GM18870 (cell line): ENCODE data around the gene TET1.
"Not testable (repeated sequence)": the region's sequence is repeated elsewhere in the genome, so short reads cannot be mapped to it uniquely, and the experiment has no call there.

Experiments used
- ATAC-seq: cut with Tn5 transposase; IDR thresholded peaks from one replicate; pipeline ENCODE4 v1.9.1; 2021; ENCODE audit warnings: moderate library complexity; ENCODE audit not compliant: unreplicated experiment

TET1 gene

GRCh38 chr10:68560186-68560942 lies at the start of gene TET1:
Gene TET1, plus strand, starts transcription at chr10:68560337. Its CDS starts 12,002 bp downstream, at chr10:68572339.
- ATAC-seq: no peak

- ATAC-seq: not testable (repeated sequence)
These were observed 43.9 kb upstream of the TET1 start for GRCh38 chr10:68516216-68516615.

GRCh38 chr10:68516766-68517165 lies 43.4 kb upstream of the TET1 start:
- ATAC-seq: no peak

GRCh38 chr10:68517188-68517587 lies 42.9 kb upstream of the TET1 start:
- ATAC-seq: no peak

- not testable (repeated sequence) for ATAC-seq
These were observed 41.5 kb upstream of the TET1 start for GRCh38 chr10:68518609-68519008.

GRCh38 chr10:68525490-68526038 lies 34.6 kb upstream of the TET1 start:
- not testable (repeated sequence) for ATAC-seq

- peak; percentile 47 for ATAC-seq
These were observed 33.4 kb upstream of the TET1 start for GRCh38 chr10:68526634-68527307.

GRCh38 chr10:68536973-68537372 lies 23.2 kb upstream of the TET1 start:
- no peak for ATAC-seq

- no peak for ATAC-seq
These were observed 22.3 kb upstream of the TET1 start for GRCh38 chr10:68537796-68538195.

GRCh38 chr10:68543004-68543918 lies 16.9 kb upstream of the TET1 start:
- ATAC-seq: no peak

- ATAC-seq: peak; percentile 50
These were observed 9.3 kb upstream of the TET1 start for GRCh38 chr10:68550747-68551411.

GRCh38 chr10:68553138-68553537 lies 7.0 kb upstream of the TET1 start:
- ATAC-seq: no peak

- ATAC-seq: no peak
These were observed 6.5 kb upstream of the TET1 start for GRCh38 chr10:68553599-68553998.

- no peak for ATAC-seq
These were observed 1.7 kb upstream of the TET1 start for GRCh38 chr10:68558478-68558877.

- no peak for ATAC-seq
These were observed 886 bp upstream of the TET1 start for GRCh38 chr10:68559251-68559650.

GRCh38 chr10:68559841-68560185 lies 324 bp upstream of the TET1 start:
- ATAC-seq: no peak

- no peak for ATAC-seq
These were observed 1.1 kb downstream of the TET1 start for GRCh38 chr10:68560943-68561864.

GRCh38 chr10:68561865-68562649 lies 1.9 kb downstream of the TET1 start:
- no peak for ATAC-seq
